NCI-H510A treated with DMSO at 0.1 percent for 48 hours (cell line): Measurements from ENCODE around the gene NELL2.
A peak's percentile ranks its signal among the peaks of the same experiment; 100 is the strongest.
"Not testable (repeated sequence)": the region's sequence is repeated elsewhere in the genome, so short reads cannot be mapped to it uniquely, and the experiment has no call there.

Experiments
- DNase-seq: peaks from one replicate; lab custom pipeline; 2025; lab: John Stamatoyannopoulos, UW

NELL2 gene

GRCh38 chr12:44694017-44694416 lies 182.1 kb downstream of the NELL2 start:
- DNase-seq: no peak

GRCh38 chr12:44689587-44689986 lies 186.5 kb downstream of the NELL2 start:
- no peak for DNase-seq

DNA sequence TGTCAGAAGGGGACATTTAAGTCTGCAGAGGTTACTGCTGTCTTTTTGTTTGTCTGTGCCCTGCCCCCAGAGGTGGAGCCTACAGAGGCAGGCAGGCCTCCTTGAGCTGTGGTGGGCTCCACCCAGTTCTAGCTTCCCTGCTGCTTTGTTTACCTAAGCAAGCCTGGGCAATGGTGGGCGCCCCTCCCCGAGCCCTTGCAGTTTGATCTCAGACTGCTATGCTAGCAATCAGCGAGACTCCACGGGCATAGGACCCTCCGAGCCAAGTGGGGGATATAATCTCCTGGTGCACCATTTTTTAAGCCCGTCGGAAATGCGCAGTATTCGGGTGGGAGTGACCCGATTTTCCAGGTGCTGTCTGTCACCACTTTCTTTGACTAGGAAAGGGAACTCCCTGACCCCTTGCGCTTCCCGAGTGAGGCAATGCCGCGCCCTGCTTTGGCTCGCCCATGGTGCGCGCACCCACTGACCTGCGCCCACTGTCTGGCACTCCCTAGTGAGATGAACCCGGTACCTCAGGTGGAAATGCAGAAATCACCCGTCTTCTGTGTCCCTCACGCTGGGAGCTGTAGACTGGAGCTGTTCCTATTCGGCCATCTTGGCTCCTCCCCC lies 189.2 kb downstream of the NELL2 start:
- DNase-seq: not testable (repeated sequence)

DNA sequence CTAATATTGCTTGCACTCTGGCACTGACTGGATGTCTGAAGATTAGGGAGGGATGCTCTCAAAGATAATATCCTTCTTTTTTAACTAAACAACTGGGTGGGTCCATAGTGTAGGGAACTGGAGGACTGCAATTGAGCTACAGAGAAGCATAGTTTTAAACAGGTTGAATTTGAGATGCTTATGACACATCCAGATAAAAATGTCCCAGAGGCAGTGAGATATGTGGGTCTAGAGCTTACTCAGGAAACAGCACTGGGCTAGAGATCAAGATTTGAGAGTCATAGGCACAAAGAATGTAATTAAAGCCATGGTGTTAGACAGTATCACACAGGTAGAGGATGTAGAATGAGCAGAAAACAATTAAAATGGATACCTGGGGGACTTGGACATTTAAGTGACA lies 198.4 kb downstream of the NELL2 start:
- no peak for DNase-seq

GRCh38 chr12:44674875-44675274 lies 201.2 kb downstream of the NELL2 start:
- DNase-seq: no peak

- no peak for DNase-seq
Measured at GRCh38 chr12:44673811-44674210, 202.3 kb downstream of the NELL2 start.

GRCh38 chr12:44672042-44672441 lies 204.1 kb downstream of the NELL2 start:
- DNase-seq: no peak

GRCh38 chr12:44668443-44668842 lies 207.7 kb downstream of the NELL2 start:
- DNase-seq: no peak

GRCh38 chr12:44667461-44667860 lies 208.7 kb downstream of the NELL2 start:
- no peak for DNase-seq

DNA sequence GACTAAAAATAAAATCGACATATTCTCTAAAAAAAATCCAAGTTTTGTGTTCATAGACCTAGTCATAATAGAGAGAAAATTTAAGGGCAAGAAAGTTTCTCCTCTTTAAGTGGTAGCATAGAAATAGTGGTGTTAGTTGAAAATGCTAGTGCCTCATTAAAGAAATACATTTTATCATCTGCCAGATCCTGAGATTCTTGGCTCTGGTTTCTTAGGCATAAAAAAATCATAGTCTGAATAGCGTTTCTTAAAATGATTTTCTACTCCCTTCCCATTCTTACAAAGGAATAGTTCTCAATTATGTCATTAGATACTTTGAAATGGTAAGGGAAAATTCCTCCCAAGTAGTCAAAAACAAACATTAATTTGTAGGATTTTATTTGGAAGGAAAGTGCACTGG lies 212.8 kb downstream of the NELL2 start:
- DNase-seq: no peak

GRCh38 chr12:44655846-44656245 lies 220.3 kb downstream of the NELL2 start:
- no peak for DNase-seq

DNA sequence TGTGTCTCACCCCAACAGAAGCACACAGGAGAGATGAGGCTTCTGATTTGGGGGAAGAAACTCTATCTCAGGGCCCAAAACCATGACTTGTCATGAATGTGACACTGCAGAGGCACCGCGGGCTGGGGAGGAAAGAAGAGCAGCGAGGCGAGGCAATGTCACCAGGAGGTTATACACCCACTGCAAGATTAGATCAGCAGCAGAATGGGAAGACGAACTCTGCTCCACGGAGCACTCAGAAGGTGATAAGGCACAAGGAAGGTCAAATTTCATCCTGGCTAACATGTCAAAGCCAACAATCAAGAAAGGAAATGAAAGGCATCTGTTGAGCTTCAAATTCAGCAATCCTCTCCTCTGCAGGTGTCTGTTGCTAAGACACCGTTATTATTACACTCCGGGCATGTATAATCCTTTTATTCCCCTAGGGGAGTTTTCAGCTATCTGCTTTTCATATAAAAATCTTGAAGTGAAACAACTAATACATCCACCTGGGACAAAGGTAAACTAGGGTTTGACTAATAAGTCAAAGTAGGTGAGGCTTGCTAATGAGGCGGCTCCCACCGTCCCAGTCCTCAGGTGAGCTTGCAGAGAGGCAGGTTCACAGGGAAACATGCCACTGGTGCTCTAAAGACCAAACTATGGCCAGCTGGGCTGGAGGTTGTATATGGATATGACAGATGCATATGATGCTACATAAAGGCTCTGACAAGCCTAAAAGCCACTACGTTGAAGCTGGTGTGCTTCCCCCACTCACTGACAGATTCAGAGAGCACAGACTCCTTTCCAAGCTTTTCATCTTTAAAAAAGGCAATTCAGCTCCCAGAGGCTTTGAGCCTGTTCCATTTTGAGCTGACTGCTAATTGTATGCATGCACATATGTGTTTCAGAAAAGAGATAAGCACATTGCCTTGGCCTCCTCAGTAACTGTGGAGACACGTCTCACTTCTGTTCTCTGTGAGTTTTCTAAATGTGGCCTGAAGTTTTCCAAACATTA lies 221.2 kb downstream of the NELL2 start:
- DNase-seq: no peak

DNA sequence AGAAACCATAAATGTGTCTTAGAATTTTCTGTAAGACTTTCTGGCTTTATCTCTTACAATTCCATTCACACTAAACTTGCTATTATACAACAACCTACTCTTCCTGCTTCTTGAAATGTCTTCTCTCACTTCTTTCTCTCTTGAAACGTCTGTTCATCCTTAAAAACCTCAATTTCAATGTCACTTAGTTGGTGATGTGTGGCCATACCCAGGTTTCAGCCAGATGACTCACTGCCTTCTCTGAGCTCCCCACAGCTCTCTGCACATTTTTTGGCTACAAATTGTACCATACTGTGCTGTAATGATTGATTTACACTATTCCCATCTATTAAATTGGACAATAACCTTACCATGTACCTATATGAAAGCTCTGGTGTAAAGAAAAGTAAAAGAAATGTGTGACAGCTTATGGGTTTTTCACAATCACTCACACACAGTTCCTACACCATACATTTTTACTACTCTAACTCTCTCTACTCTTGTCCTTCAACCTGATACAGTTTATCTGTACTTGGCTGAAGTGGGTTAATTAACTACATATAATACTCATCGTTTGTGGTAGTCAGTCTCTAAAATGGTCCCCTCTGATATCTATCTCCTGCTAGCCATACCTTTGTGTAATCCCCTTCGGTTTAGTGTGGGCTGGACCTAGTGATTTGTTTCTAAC lies 222.1 kb downstream of the NELL2 start:
- no peak for DNase-seq

GRCh38 chr12:44649693-44650092 lies 226.4 kb downstream of the NELL2 start:
- DNase-seq: no peak

GRCh38 chr12:44647917-44648690 lies 228.0 kb downstream of the NELL2 start:
- DNase-seq: no peak

GRCh38 chr12:44640427-44641190 lies 235.5 kb downstream of the NELL2 start:
- no peak for DNase-seq

GRCh38 chr12:44637875-44638274 lies 238.2 kb downstream of the NELL2 start:
- no peak for DNase-seq

- no peak for DNase-seq
Measured at GRCh38 chr12:44628180-44628579, 247.9 kb downstream of the NELL2 start.

DNA sequence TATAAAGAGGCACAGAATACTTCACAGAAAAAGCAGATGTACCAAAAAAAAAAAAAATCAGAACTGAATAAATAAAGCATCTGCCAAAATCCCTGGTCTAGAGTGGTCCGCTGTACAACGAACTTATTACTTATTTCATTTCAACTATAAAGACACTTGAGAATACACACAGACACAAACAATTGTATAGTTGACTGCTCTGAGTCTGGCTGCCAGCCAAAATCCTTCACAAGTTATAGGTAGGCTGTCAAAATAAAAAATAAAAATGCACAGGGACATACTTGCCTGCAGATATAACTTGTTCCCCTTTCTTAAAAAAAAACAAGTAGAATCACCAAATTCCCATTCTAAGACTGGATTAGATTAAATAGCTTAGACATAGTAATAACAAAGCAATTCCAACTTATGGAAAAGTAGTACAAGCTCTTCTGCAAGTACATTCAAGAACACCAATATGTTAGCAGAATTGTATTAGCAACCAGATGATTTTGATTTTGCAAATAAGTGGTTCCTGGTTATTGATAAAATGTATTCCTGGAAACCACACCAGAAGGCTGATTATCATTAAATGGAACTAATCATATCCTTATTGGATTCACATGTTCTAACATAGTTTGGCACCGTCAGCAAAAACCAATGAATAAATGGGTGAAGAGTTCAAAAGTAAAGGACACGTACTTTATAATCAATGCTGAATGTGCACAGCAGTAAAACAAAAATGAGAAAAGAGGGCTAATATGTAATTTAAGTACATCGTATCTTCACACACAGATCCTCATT lies 248.5 kb downstream of the NELL2 start:
- DNase-seq: peak; percentile 30

- DNase-seq: no peak
Measured at GRCh38 chr12:44626883-44627282, 249.2 kb downstream of the NELL2 start.
